HepG2 (cell line): Measurements from ENCODE around the gene C9orf85. TPM values are rescaled to one million over a fixed set of nuclear protein-coding genes. Genes with fewer than 3 reads are reported as not detected.
A peak's percentile ranks its signal among the peaks of the same experiment; 100 is the strongest.

ENCODE experiments used
- ATF5 ChIP-seq: sonication (generic); formaldehyde crosslinking; IDR thresholded peaks from 2 replicates; pipeline ENCODE4 v1.4.0; 2020; ENCODE audit warnings: mild to moderate bottlenecking, low read depth, missing genetic modification reagents
- HMGXB3 ChIP-seq: sonication (generic); formaldehyde crosslinking; IDR thresholded peaks from 2 replicates; pipeline ENCODE4 v1.4.0; 2020; ENCODE audit warnings: missing genetic modification reagents, borderline replicate concordance
- HMGXB4 ChIP-seq, 2 experiments: sonication (generic) in 1 of 2; formaldehyde crosslinking in 1 of 2; IDR thresholded peaks; 2 replicates each; pipeline versions ENCODE4 v1.4.0 to v1.6.1; 2018 to 2020; ENCODE audit warnings: missing genetic modification reagents in 2 of 2, borderline replicate concordance in 1 of 2, low read depth in 1 of 2, mild to moderate bottlenecking in 1 of 2, missing biosample characterization in 1 of 2
- IRF1 ChIP-seq: sonication (generic); formaldehyde crosslinking; IDR thresholded peaks from 2 replicates; pipeline ENCODE4 v1.4.0; 2020; ENCODE audit warnings: low read depth, mild to moderate bottlenecking, missing genetic modification reagents
- ISL2 ChIP-seq: sonication (generic); formaldehyde crosslinking; IDR thresholded peaks from 2 replicates; pipeline ENCODE4 v1.5.0; 2020; ENCODE audit warnings: missing genetic modification reagents
- JDP2 ChIP-seq: sonication (generic); formaldehyde crosslinking; IDR thresholded peaks from 2 replicates; pipeline ENCODE4 v1.8.1; 2022; ENCODE audit warnings: missing genetic modification reagents, borderline replicate concordance
- MLX ChIP-seq: IDR thresholded peaks from 2 replicates; pipeline ENCODE4 v1.6.1; 2016
- NFE2L2 ChIP-seq: fragments of 150-350 bp; IDR thresholded peaks from 2 replicates; pipeline ENCODE4 v1.6.1; 2014; ENCODE audit warnings: low read length
- NR2F1 ChIP-seq, 2 experiments: fragments of 450-650 bp in 1 of 2; formaldehyde crosslinking in 1 of 2; IDR thresholded peaks; 2 replicates each; pipeline versions ENCODE4 v1.5.0 to v1.6.1; 2016 to 2020; ENCODE audit warnings: mild to moderate bottlenecking in 1 of 2, missing compliant biosample characterization in 1 of 2, missing genetic modification reagents in 1 of 2, moderate library complexity in 1 of 2
- RELA ChIP-seq: sonication (generic); formaldehyde crosslinking; IDR thresholded peaks from 2 replicates; pipeline ENCODE4 v1.4.0; 2020; ENCODE audit warnings: missing genetic modification reagents
- STAT6 ChIP-seq: sonication (generic); formaldehyde crosslinking; IDR thresholded peaks from 2 replicates; pipeline ENCODE4 v1.4.0; 2020; ENCODE audit warnings: missing genetic modification reagents, mild to moderate bottlenecking, borderline replicate concordance
- ZNF18 ChIP-seq: sonication (generic); formaldehyde crosslinking; IDR thresholded peaks from 2 replicates; pipeline ENCODE4 v1.8.0; 2022; ENCODE audit warnings: mild to moderate bottlenecking, missing genetic modification reagents; ENCODE audit not compliant: insufficient replicate concordance
- ZNF326 ChIP-seq: sonication (generic); formaldehyde crosslinking; IDR thresholded peaks from 2 replicates; pipeline ENCODE4 v1.4.0; 2020; ENCODE audit warnings: missing genetic modification reagents, borderline replicate concordance
- ZNF556 ChIP-seq: sonication (generic); formaldehyde crosslinking; IDR thresholded peaks from 2 replicates; pipeline ENCODE4 v1.4.0; 2020; ENCODE audit warnings: mild to moderate bottlenecking, missing genetic modification reagents, borderline replicate concordance
- ZNF563 ChIP-seq: sonication (generic); formaldehyde crosslinking; IDR thresholded peaks from 2 replicates; pipeline ENCODE4 v1.8.0; 2022; ENCODE audit warnings: mild to moderate bottlenecking, moderate library complexity, missing genetic modification reagents
- ZNF777 ChIP-seq: sonication (generic); formaldehyde crosslinking; IDR thresholded peaks from 2 replicates; pipeline ENCODE4 v1.4.0; 2020; ENCODE audit warnings: missing genetic modification reagents
- polyA plus RNA-seq, 8 experiments: library from polyadenylated mRNA; depleted of rRNA in 3 of 8; stranded (reverse) in 7 of 8; unstranded in 1 of 8; fragments of >200 nt; fragmentation: Illumina TruSeq in 4 of 8; extraction: Trizol in 4 of 8; gene quantifications; 2 replicates each; pipeline versions ENCODE4 v1.2.1 to v1.2.3, GENCODE V29; 2011 to 2016; ENCODE audit warnings: low read depth in 4 of 8, missing spikeins in 1 of 8, mixed read lengths in 1 of 8; ENCODE audit not compliant: insufficient read depth in 1 of 8
- total RNA-seq, 5 experiments: library from RNA; depleted of rRNA; stranded (reverse); fragments of >200 nt; fragmentation: Illumina TruSeq; extraction: Trizol; gene quantifications; 2 replicates each; pipeline ENCODE4 v1.2.3, GENCODE V29; 2016; ENCODE audit warnings: low read depth in 1 of 5

C9orf85 gene
- total and polyA plus RNA-seq, 2 of the 13 experiments (the other 11 are each of a cell fraction or from before 2014, with no cell fraction given), result 9.9 to 13.9 TPM

GRCh38 chr9:71910650-71911060, 784 bp upstream of the C9orf85 start (continued):
- TF ChIP-seq HMGXB4 (CRISPR knock-in tag; IDR thresholded peaks at IDR 0.05; ENCODE audit: borderline replicate concordance in 1 of 2, low read depth in 1 of 2) (peak in 1 of 2 experiments; percentile 83; a peak in 1 of 4 replicates), IRF1 (no peak), ZNF777 (peak; percentile 66; the same call in 1 of the 2 replicates), ZNF18 (CRISPR knock-in tag) (no peak), NFE2L2 (no peak), STAT6 (CRISPR knock-in tag) (no peak), ZNF563 (no peak), RELA (CRISPR knock-in tag) (no peak), NR2F1 (CRISPR knock-in tag; IDR thresholded peaks at IDR 0.05) (peak in 1 of 2 experiments; percentile 15; a peak in 1 of 4 replicates), MLX (CRISPR knock-in tag) (no peak), ZNF556 (peak; percentile 78; the same call in 1 of the 2 replicates), ATF5 (no peak), HMGXB3 (CRISPR knock-in tag) (no peak), JDP2 (CRISPR knock-in tag) (no peak), ZNF326 (CRISPR knock-in tag) (no peak), ISL2 (0 out of 2 replicates have a peak, but pooled peaks have one; percentile 1)
